SIG-M5 treated with dmso at 0.1 percent for 504 hours (cell line): ENCODE results near the gene TTBK1.

Source experiments
- DNase-seq: peaks from one replicate; lab custom pipeline; 2025; ENCODE audit not compliant: unreplicated experiment; lab: John Stamatoyannopoulos, UW

The TTBK1 gene

GRCh38 chr6:43242908-43243663 lies at the start of gene TTBK1:
TSS of gene TTBK1 (plus strand) at chr6:43243481. CDS start at chr6:43246661, 3,180 bp downstream.
- no peak for DNase-seq

GRCh38 chr6:43193929-43194328 lies 49.4 kb upstream of the TTBK1 start:
- DNase-seq = no peak

GRCh38 chr6:43196337-43196736 lies 46.9 kb upstream of the TTBK1 start:
- DNase-seq = no peak

GRCh38 chr6:43199912-43200311 lies 43.4 kb upstream of the TTBK1 start:
- no peak for DNase-seq

- DNase-seq = no peak
Observed at GRCh38 chr6:43200541-43200940, 42.7 kb upstream of the TTBK1 start.

- DNase-seq = no peak
Observed at GRCh38 chr6:43202451-43202850, 40.8 kb upstream of the TTBK1 start.

GRCh38 chr6:43203029-43203717 lies 40.1 kb upstream of the TTBK1 start:
- DNase-seq = no peak

GRCh38 chr6:43203718-43204095 lies 39.6 kb upstream of the TTBK1 start:
- DNase-seq = no peak

- no peak for DNase-seq
Observed at GRCh38 chr6:43204271-43205105, 38.8 kb upstream of the TTBK1 start.

- DNase-seq = no peak
Observed at GRCh38 chr6:43205849-43206248, 37.4 kb upstream of the TTBK1 start.

GRCh38 chr6:43207286-43207685 lies 36.0 kb upstream of the TTBK1 start:
- no peak for DNase-seq

GRCh38 chr6:43211955-43212354 lies 31.3 kb upstream of the TTBK1 start:
- no peak for DNase-seq

- no peak for DNase-seq
Observed at GRCh38 chr6:43213431-43213830, 29.9 kb upstream of the TTBK1 start.

- DNase-seq = no peak
Observed at GRCh38 chr6:43215066-43215465, 28.2 kb upstream of the TTBK1 start.

- no peak for DNase-seq
Observed at GRCh38 chr6:43216200-43216599, 27.1 kb upstream of the TTBK1 start.

- no peak for DNase-seq
Observed at GRCh38 chr6:43217351-43217750, 25.9 kb upstream of the TTBK1 start.

GRCh38 chr6:43219119-43219518 lies 24.2 kb upstream of the TTBK1 start:
- no peak for DNase-seq

GRCh38 chr6:43219814-43220213 lies 23.5 kb upstream of the TTBK1 start:
- DNase-seq = no peak

- DNase-seq = no peak
Observed at GRCh38 chr6:43220439-43220951, 22.8 kb upstream of the TTBK1 start.

GRCh38 chr6:43221046-43221972 lies 22.0 kb upstream of the TTBK1 start:
- no peak for DNase-seq
